Measurements from ENCODE around the gene ADRA1B.

ADRA1B gene

GRCh38 chr5:159901308-159901707 is 15.0 kb upstream of the ADRA1B start:
- no peak for DNase-seq (ENCODE audit: extremely low read depth in 1 of 2, low read depth in 1 of 2)

- DNase-seq (ENCODE audit: extremely low read depth in 1 of 2, low read depth in 1 of 2) = no peak
These were observed 14.5 kb upstream of the ADRA1B start for GRCh38 chr5:159901772-159902171.

- DNase-seq (ENCODE audit: extremely low read depth in 1 of 2, low read depth in 1 of 2) = no peak
These were observed 13.7 kb upstream of the ADRA1B start for GRCh38 chr5:159902444-159903121.

- no peak for DNase-seq (ENCODE audit: extremely low read depth in 1 of 2, low read depth in 1 of 2)
These were observed 13.2 kb upstream of the ADRA1B start for GRCh38 chr5:159903131-159903530.

- no peak for DNase-seq (ENCODE audit: extremely low read depth in 1 of 2, low read depth in 1 of 2)
These were observed 11.4 kb upstream of the ADRA1B start for GRCh38 chr5:159904874-159905273.

- no peak for DNase-seq (ENCODE audit: extremely low read depth in 1 of 2, low read depth in 1 of 2)
These were observed 10.8 kb upstream of the ADRA1B start for GRCh38 chr5:159905496-159905895.

GRCh38 chr5:159906463-159906862 is 9.8 kb upstream of the ADRA1B start:
- DNase-seq (ENCODE audit: extremely low read depth in 1 of 2, low read depth in 1 of 2) = no peak

- DNase-seq (ENCODE audit: extremely low read depth in 1 of 2, low read depth in 1 of 2) = no peak
These were observed 9.3 kb upstream of the ADRA1B start for GRCh38 chr5:159906943-159907342.

GRCh38 chr5:159907689-159908590 is 8.3 kb upstream of the ADRA1B start:
- no peak for DNase-seq (ENCODE audit: extremely low read depth in 1 of 2, low read depth in 1 of 2)

GRCh38 chr5:159908591-159908940 is 7.7 kb upstream of the ADRA1B start:
- DNase-seq (ENCODE audit: extremely low read depth in 1 of 2, low read depth in 1 of 2) = no peak

- no peak for DNase-seq (ENCODE audit: extremely low read depth in 1 of 2, low read depth in 1 of 2)
These were observed 7.2 kb upstream of the ADRA1B start for GRCh38 chr5:159909126-159909525.

- DNase-seq (ENCODE audit: extremely low read depth in 1 of 2, low read depth in 1 of 2) = no peak
These were observed 6.0 kb upstream of the ADRA1B start for GRCh38 chr5:159910207-159910842.

- no peak for DNase-seq (ENCODE audit: extremely low read depth in 1 of 2, low read depth in 1 of 2)
These were observed 5.4 kb upstream of the ADRA1B start for GRCh38 chr5:159910843-159911229.

- no peak for DNase-seq (ENCODE audit: extremely low read depth in 1 of 2, low read depth in 1 of 2)
These were observed 4.9 kb upstream of the ADRA1B start for GRCh38 chr5:159911349-159911748.

GRCh38 chr5:159912033-159912800 is 4.1 kb upstream of the ADRA1B start:
- no peak for DNase-seq (ENCODE audit: extremely low read depth in 1 of 2, low read depth in 1 of 2)

GRCh38 chr5:159913048-159913447 is 3.2 kb upstream of the ADRA1B start:
- no peak for DNase-seq (ENCODE audit: extremely low read depth in 1 of 2, low read depth in 1 of 2)

GRCh38 chr5:159913501-159913900 is 2.8 kb upstream of the ADRA1B start:
- DNase-seq (ENCODE audit: extremely low read depth in 1 of 2, low read depth in 1 of 2) = no peak

GRCh38 chr5:159916841-159917761 is 819 bp downstream of the ADRA1B start:
- no peak for DNase-seq (ENCODE audit: extremely low read depth in 1 of 2, low read depth in 1 of 2)

GRCh38 chr5:159917994-159918393 is 1.7 kb downstream of the ADRA1B start:
- DNase-seq (ENCODE audit: extremely low read depth in 1 of 2, low read depth in 1 of 2) = no peak

- no peak for DNase-seq (ENCODE audit: extremely low read depth in 1 of 2, low read depth in 1 of 2)
These were observed 5.4 kb downstream of the ADRA1B start for GRCh38 chr5:159921721-159922120.
